ENCODE data around the gene PADI4. TPM values are rescaled to one million over a fixed set of nuclear protein-coding genes. Genes with fewer than 3 reads are reported as not detected.

The PADI4 gene
- total RNA-seq, 3 donors from 2014 or later (not counting 1 experiment from before 2014, with no cell fraction given), result 1.4 to 11.6 (median 1.7) TPM

DNA sequence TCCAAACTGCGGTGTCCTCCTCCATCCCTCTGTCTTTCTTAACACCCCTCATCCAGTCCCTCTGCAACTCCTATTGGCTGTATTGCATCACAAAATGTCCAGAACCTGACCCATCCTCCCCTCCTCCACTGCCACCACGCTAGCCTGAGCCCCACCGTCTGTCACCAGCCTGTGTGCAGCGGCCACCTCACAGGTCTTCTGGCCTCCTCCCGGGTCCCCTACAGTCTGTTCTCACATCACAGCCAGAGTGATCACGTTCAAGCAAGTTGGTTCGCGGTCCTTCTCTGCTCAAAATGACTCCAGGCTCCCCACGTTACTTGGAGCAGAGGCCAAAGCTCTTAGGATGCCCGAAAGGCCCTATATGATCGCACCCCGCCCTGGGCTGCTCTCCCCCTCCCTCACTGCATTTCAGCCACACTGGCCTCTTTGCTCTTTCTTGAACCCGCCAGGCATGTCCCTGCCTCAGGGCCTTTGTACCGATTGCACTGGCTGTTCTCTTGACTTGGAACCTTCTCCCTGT, 2.4 kb upstream of the PADI4 start:
- Histone ChIP-seq H3K36me3 (ENCODE audit: control insufficient read depth, insufficient read depth, low read length) (no peaks in the 10 kb centered on the region), H3K4me1 (ENCODE audit: control insufficient read depth, insufficient read depth, low read length) (peaks cover 3% of the 10 kb centered on the region), H3K4me3 (ENCODE audit: low read length) (no peak overlapping the region), H3K27ac (ENCODE audit: low read length) (no peak overlapping the region), H3K27me3 (ENCODE audit: control insufficient read depth, insufficient read depth, low read length) (no peaks in the 10 kb centered on the region), H3K9me3 (ENCODE audit: control insufficient read depth, insufficient read depth, low read length) (peaks cover 10% of the 10 kb centered on the region)
- TF ChIP-seq, protein P1, sequence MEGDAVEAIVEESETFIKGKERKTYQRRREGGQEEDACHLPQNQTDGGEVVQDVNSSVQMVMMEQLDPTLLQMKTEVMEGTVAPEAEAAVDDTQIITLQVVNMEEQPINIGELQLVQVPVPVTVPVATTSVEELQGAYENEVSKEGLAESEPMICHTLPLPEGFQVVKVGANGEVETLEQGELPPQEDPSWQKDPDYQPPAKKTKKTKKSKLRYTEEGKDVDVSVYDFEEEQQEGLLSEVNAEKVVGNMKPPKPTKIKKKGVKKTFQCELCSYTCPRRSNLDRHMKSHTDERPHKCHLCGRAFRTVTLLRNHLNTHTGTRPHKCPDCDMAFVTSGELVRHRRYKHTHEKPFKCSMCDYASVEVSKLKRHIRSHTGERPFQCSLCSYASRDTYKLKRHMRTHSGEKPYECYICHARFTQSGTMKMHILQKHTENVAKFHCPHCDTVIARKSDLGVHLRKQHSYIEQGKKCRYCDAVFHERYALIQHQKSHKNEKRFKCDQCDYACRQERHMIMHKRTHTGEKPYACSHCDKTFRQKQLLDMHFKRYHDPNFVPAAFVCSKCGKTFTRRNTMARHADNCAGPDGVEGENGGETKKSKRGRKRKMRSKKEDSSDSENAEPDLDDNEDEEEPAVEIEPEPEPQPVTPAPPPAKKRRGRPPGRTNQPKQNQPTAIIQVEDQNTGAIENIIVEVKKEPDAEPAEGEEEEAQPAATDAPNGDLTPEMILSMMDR (IDR thresholded peaks at IDR 0.05), result no peak
- no peak for ATAC-seq
- H3K4me3 Mint-ChIP-seq, result no peak overlapping the region
- H3K36me3 Mint-ChIP-seq, result peaks cover 12% of the 10 kb centered on the region
- H3K9me3 Mint-ChIP-seq, result peaks cover 7 to 8% of the 10 kb centered on the region in 2 donors
- no peak overlapping the region for H3K27ac Mint-ChIP-seq
- peaks cover 6 to 14% of the 10 kb centered on the region in 2 donors for H3K27me3 Mint-ChIP-seq (ENCODE audit: low read depth in 2 of 2)
- 86% methylated on average over 13 of the region's 14 CpGs for WGBS (ENCODE audit: insufficient coverage)
- intact Hi-C loops (cut with micrococcal nuclease), result no loop called here
- H3K4me1 Mint-ChIP-seq, result no peaks in the 10 kb centered on the region
- no peak for DNase-seq

DNA sequence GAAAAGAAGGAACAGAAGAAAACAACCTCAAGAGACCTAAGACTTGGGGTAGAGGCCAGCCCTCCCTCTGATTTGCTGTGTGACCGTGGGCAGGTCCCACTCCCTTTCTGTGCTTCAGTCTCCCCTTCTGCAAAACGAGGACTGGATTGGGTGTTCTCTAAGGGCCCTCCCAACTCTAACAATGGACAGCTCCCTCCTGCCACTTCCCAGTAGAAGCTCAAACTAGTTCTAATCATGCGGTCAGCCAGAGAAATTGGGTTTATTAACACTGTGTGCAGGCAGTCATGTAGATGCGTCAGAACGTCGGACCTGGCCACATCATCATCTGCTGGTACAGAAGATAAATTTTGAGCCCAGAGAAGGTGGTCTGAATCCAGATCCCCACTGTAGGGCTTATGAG, 1.6 kb upstream of the PADI4 start:
- Mint-ChIP-seq H3K27ac (no peak overlapping the region), H3K36me3 (peaks cover 12% of the 10 kb centered on the region), H3K4me1 (no peaks in the 10 kb centered on the region), H3K4me3 (no peak overlapping the region), H3K9me3 (peaks cover 7 to 8% of the 10 kb centered on the region in 2 donors), H3K27me3 (ENCODE audit: low read depth in 2 of 2) (peaks cover 6 to 14% of the 10 kb centered on the region in 2 donors)
- H3K4me1 ChIP-seq (ENCODE audit: control insufficient read depth, insufficient read depth, low read length), result peaks cover 3% of the 10 kb centered on the region
- no peak overlapping the region for H3K4me3 ChIP-seq (ENCODE audit: low read length)
- no peaks in the 10 kb centered on the region for H3K27me3 ChIP-seq (ENCODE audit: control insufficient read depth, insufficient read depth, low read length)
- no peaks in the 10 kb centered on the region for H3K36me3 ChIP-seq (ENCODE audit: control insufficient read depth, insufficient read depth, low read length)
- H3K27ac ChIP-seq (ENCODE audit: low read length), result no peak overlapping the region
- intact Hi-C loops (cut with micrococcal nuclease), result no loop called here
- peaks cover 7% of the 10 kb centered on the region for H3K9me3 ChIP-seq (ENCODE audit: control insufficient read depth, insufficient read depth, low read length)
- WGBS (ENCODE audit: insufficient coverage), result 86% methylated on average over 6 of the region's 6 CpGs
- DNase-seq, result no peak
- TF ChIP-seq, protein P1 (IDR thresholded peaks at IDR 0.05), result no peak
- ATAC-seq, result no peak

DNA sequence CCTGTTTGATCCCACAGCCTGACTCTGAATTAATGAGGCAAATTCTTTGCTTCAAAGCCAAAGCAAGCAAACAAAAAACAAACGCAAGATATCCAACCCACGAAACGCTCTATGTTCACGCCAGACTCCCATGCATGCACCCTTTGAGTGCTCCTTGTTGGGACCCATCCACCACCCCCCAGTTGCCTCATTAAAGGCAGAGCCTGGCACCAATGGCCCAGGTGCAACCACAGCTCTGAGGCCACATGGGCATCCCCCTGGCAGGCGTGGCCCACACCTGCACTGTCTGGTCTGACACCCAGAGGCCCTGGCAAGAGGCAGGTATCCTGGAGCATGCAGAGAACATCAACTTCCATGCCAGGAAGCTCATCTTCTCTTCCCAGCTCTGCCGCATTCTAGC, 1.1 kb upstream of the PADI4 start:
- Histone ChIP-seq H3K4me1 (ENCODE audit: control insufficient read depth, insufficient read depth, low read length) (peaks cover 3% of the 10 kb centered on the region), H3K27ac (ENCODE audit: low read length) (no peak overlapping the region), H3K4me3 (ENCODE audit: low read length) (no peak overlapping the region), H3K36me3 (ENCODE audit: control insufficient read depth, insufficient read depth, low read length) (no peaks in the 10 kb centered on the region), H3K9me3 (ENCODE audit: control insufficient read depth, insufficient read depth, low read length) (peaks cover 5% of the 10 kb centered on the region), H3K27me3 (ENCODE audit: control insufficient read depth, insufficient read depth, low read length) (no peaks in the 10 kb centered on the region)
- WGBS (ENCODE audit: insufficient coverage), result 54% methylated on average over 6 of the region's 6 CpGs
- DNase-seq (no peak), ATAC-seq (no peak)
- Mint-ChIP-seq H3K27me3 (ENCODE audit: low read depth in 2 of 2) (peaks cover 5 to 14% of the 10 kb centered on the region in 2 donors), H3K9me3 (peaks cover 4 to 6% of the 10 kb centered on the region in 2 donors), H3K4me1 (no peaks in the 10 kb centered on the region), H3K27ac (no peak overlapping the region), H3K36me3 (peaks cover 8% of the 10 kb centered on the region), H3K4me3 (no peak overlapping the region)
- TF ChIP-seq, protein P1 (IDR thresholded peaks at IDR 0.05), result no peak
- intact Hi-C loops (cut with micrococcal nuclease), result no loop called here

DNA sequence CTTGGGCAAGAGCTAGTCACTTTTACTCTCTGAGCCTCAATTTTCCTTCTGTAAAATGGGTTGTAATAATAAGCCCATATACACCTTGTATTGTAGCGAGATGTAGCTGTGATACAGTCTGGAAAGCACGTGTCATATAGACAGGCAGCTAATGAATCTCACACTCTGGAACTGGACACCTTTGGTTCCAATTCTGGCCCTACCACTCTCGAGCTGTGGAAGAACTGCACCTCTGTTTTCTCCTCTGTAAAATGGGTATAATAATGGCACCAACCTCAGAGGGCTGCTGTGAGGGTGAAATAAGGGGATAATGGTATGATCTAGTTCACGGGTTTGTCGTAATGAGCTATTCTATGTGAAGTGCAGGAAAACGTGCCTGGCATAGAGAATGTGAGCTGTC, 668 bp upstream of the PADI4 start:
- H3K4me1 ChIP-seq (ENCODE audit: control insufficient read depth, insufficient read depth, low read length), result peaks cover 3% of the 10 kb centered on the region
- no peak overlapping the region for H3K4me3 ChIP-seq (ENCODE audit: low read length)
- 81% methylated on average over 6 of the region's 6 CpGs for WGBS (ENCODE audit: insufficient coverage)

More for the DNA sequence above, 668 bp upstream of the PADI4 start:
- peaks cover 4% of the 10 kb centered on the region for H3K36me3 Mint-ChIP-seq
- H3K27me3 Mint-ChIP-seq (ENCODE audit: low read depth in 2 of 2), result peaks cover 2 to 16% of the 10 kb centered on the region in 2 donors
- H3K9me3 ChIP-seq (ENCODE audit: control insufficient read depth, insufficient read depth, low read length), result peaks cover 3% of the 10 kb centered on the region
- no peak for DNase-seq
- no peaks in the 10 kb centered on the region for H3K4me1 Mint-ChIP-seq
- TF ChIP-seq, protein P1 (IDR thresholded peaks at IDR 0.05), result no peak
- intact Hi-C loops (cut with micrococcal nuclease), result no loop called here
- no peak for ATAC-seq
- H3K27ac ChIP-seq (ENCODE audit: low read length), result no peak overlapping the region
- no peaks in the 10 kb centered on the region for H3K27me3 ChIP-seq (ENCODE audit: control insufficient read depth, insufficient read depth, low read length)
- H3K36me3 ChIP-seq (ENCODE audit: control insufficient read depth, insufficient read depth, low read length), result no peaks in the 10 kb centered on the region
- H3K9me3 Mint-ChIP-seq, result peaks cover under 1 to 2% of the 10 kb centered on the region in 2 donors
- H3K27ac Mint-ChIP-seq, result no peak overlapping the region
- no peak overlapping the region for H3K4me3 Mint-ChIP-seq
